Heart right ventricle (tissue), 16 donors: ENCODE data around the gene DIS3L2. TPM values are rescaled to one million over a fixed set of nuclear protein-coding genes. Genes with fewer than 3 reads are reported as not detected.

Source experiments
- ATAC-seq, 8 donors: fragments of 200-7000 bp; cut with Tn5 transposase; one replicate each; pipeline ENCODE4 v1.9.1; 2020; ENCODE audit warnings: mild to moderate bottlenecking in 8 of 8, moderate library complexity in 8 of 8, moderate number of reproducible peaks in 1 of 8
- DNase-seq, 2 donors: peaks; one replicate each; pipeline ENCODE4 v3.0.0-alpha.2; 2020
- H3K27ac ChIP-seq, 10 donors: fragments of 200-600 bp; sonication (generic) in 2 of 10; one replicate each; pipeline versions ENCODE4 v1.5.0 to v1.8.0; 2020 to 2022; ENCODE audit warnings: mild to moderate bottlenecking in 3 of 10
- H3K27me3 ChIP-seq, 7 donors: fragments of 200-600 bp; one replicate each; pipeline ENCODE4 v1.8.0; 2021 to 2022; ENCODE audit warnings: mild to moderate bottlenecking in 2 of 7
- H3K36me3 ChIP-seq, 9 donors: fragments of 200-600 bp; sonication (generic) in 1 of 9; one replicate each; pipeline versions ENCODE4 v1.5.0 to v1.8.0; 2020 to 2022; ENCODE audit warnings: mild to moderate bottlenecking in 2 of 9
- H3K4me1 ChIP-seq, 9 donors: fragments of 200-600 bp; sonication (generic) in 1 of 9; one replicate each; pipeline versions ENCODE4 v1.5.0 to v1.8.0; 2020 to 2022; ENCODE audit warnings: mild to moderate bottlenecking in 4 of 9
- H3K4me3 ChIP-seq, 10 donors: fragments of 200-600 bp; sonication (generic) in 2 of 10; one replicate each; pipeline versions ENCODE4 v1.5.0 to v1.8.0; 2020 to 2022; ENCODE audit warnings: mild to moderate bottlenecking in 7 of 10, moderate library complexity in 2 of 10
- H3K9me3 ChIP-seq, 11 donors: fragments of 200-600 bp in 10 of 11; sonication (generic) in 2 of 11; one replicate each; pipeline versions ENCODE4 v1.5.0 to v1.8.0; 2013 to 2022; ENCODE audit warnings: mild to moderate bottlenecking in 2 of 11, control low read depth in 1 of 11, moderate library complexity in 1 of 11
- WGBS, 2 donors: extraction: QIAGEN DNeasy Blood & Tissue Kit; methylation state at CpG; one replicate each; pipeline ENCODE4 v1.1.7; 2013; ENCODE audit warnings: inconsistent platforms in 1 of 2; 5-methylcytosine and 5-hydroxymethylcytosine counted together
- intact Hi-C, 10 donors: fragments of 100-400 bp; cut with DNase I; formaldehyde crosslinking; loops; one replicate each; pipeline versions ENCODE4 v1.11.1 to v1.14.2; 2022
- polyA plus RNA-seq, 2 donors: library from polyadenylated mRNA; stranded (reverse); fragments of 200-250 nt; gene quantifications; one replicate each; pipeline ENCODE4 v1.2.3, GENCODE V29; 2013
- total RNA-seq, 10 donors: library from RNA; stranded (reverse); fragmentation: NEBNext Ultra II Directional in 3 of 10; extraction: Animal tissue kit (Norgen Biotek cat#: 25700) in 3 of 10; gene quantifications; one replicate each; pipeline versions ENCODE4 v1.2.1 to v1.2.4, GENCODE V29; 2021 to 2023
- TF ChIP-seq, protein P1 (sequence below), 9 donors: fragments of 200-600 bp; sonication (generic) in 2 of 9; IDR thresholded peaks; one replicate each; pipeline versions ENCODE4 v1.5.0 to v1.8.0; 2021 to 2022; ENCODE audit warnings: antibody characterized with exemption in 9 of 9, mild to moderate bottlenecking in 5 of 9, moderate library complexity in 1 of 9
- donor health status: Arrhythmogenic right ventricular cardiomyopathy.
- donor health status: ischemic (EF 13 %, LVEDD 7.1; RV severe dilation, severe dysfunction).
- donor health status: healthy with polysubstance abuse.
- donor health status: DM: no; HTN: yes; CAD: no.
- donor health status: DM: no; HTN: no; CAD: no.
- donor health status: ischemic (EF 25% LVEDD 6.9; RV normal size, moderate dysfunction).
- donor health status: ischemic (EF 25% LVEDD 5.7; RV mildly dilated, moderate dysfunction).
- donor health status: healthy.
- donor health status: DM: yes; HTN: yes; CAD: no.
- donor health status: Ischemic cardiomyopathy.
- donor health status: ischemic (EF 35%, LVEDD 5.7; RV mildly dilated, moderate dysfunction).
- donor health status: nonischemic (EF 11% LVEDD 7.7; RV severe dilation, severe dysfunction).
- donor health status: DM: yes; HTN: yes; CAD: no.
- donor health status: PGD.
- donor health status: ischemic (EF 29% LVEDD 5.4; RV normal size, mild dysfunction).
- donor health status: nonischemic (EF 23%, LVEDD 6.1; RV moderate dilation, normal function).

The DIS3L2 gene
- total and polyA plus RNA-seq, 12 donors = 9.5 to 24.5 (median 18.5) TPM

DNA sequence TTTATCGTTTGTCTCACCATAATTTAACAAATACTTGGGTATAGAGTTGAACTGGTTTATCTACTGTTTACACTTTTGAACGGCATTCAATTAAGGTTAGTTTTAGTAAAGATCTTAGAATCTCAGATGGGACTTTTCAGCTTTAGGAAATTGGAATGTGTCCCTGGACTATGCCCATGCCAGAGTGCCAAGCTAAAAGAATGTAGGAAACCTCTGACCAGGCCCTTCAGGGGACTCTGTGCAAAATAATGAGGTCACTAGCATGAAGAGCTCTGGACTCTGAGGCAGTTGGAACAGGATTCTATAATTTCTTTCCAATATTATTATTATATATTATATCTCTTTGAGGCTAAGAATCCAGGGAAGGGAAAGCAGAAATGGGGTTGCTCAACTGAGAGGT, 13.5 kb downstream of the DIS3L2 start:
- Histone ChIP-seq H3K27ac (no peak overlapping the region), H3K27me3 (no peaks in the 10 kb centered on the region), H3K4me3 (no peak overlapping the region), H3K4me1 (no peaks in the 10 kb centered on the region), H3K9me3 (no peaks in the 10 kb centered on the region), H3K36me3 (peaks cover 0 to 12% (median 0%) of the 10 kb centered on the region in 9 donors)
- intact Hi-C loops = no loop called here
- TF ChIP-seq, protein P1, sequence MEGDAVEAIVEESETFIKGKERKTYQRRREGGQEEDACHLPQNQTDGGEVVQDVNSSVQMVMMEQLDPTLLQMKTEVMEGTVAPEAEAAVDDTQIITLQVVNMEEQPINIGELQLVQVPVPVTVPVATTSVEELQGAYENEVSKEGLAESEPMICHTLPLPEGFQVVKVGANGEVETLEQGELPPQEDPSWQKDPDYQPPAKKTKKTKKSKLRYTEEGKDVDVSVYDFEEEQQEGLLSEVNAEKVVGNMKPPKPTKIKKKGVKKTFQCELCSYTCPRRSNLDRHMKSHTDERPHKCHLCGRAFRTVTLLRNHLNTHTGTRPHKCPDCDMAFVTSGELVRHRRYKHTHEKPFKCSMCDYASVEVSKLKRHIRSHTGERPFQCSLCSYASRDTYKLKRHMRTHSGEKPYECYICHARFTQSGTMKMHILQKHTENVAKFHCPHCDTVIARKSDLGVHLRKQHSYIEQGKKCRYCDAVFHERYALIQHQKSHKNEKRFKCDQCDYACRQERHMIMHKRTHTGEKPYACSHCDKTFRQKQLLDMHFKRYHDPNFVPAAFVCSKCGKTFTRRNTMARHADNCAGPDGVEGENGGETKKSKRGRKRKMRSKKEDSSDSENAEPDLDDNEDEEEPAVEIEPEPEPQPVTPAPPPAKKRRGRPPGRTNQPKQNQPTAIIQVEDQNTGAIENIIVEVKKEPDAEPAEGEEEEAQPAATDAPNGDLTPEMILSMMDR (IDR thresholded peaks at IDR 0.05) = no peak
- WGBS, 2 donors = 97 to 100% methylated on average over 2 of the region's 2 CpGs
- DNase-seq = no peak
- no peak for ATAC-seq

DNA sequence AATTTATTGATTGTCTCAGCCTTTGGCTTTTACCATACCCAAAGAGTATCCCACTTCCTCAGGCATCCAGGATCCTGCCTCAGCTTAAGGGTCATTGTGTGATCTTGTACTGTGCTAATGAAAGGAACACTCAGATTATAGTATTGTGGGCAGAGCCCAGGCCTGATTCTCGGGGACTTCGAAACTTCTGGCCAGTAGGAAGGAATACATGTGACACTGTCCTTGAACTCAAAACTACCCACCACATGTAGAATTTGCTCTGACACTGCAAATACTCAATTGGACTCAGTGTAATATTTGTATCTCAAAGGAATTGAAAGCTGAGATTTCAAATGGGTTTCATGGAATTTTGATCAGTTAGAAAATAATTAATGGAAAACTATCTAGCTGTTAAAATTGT, 15.9 kb downstream of the DIS3L2 start:
- H3K9me3 ChIP-seq = no peaks in the 10 kb centered on the region
- DNase-seq (no peak), ATAC-seq (no peak)
- no peaks in the 10 kb centered on the region for H3K4me1 ChIP-seq
- no peak overlapping the region for H3K4me3 ChIP-seq
- WGBS, 2 donors = 78 to 83% methylated on average over 2 of the region's 2 CpGs
- no peak overlapping the region for H3K27ac ChIP-seq
- no peaks in the 10 kb centered on the region for H3K27me3 ChIP-seq
- TF ChIP-seq, protein P1 (IDR thresholded peaks at IDR 0.05) = no peak
- peaks cover 0 to 12% (median 0%) of the 10 kb centered on the region in 9 donors for H3K36me3 ChIP-seq
- intact Hi-C loops = no loop called here

DNA sequence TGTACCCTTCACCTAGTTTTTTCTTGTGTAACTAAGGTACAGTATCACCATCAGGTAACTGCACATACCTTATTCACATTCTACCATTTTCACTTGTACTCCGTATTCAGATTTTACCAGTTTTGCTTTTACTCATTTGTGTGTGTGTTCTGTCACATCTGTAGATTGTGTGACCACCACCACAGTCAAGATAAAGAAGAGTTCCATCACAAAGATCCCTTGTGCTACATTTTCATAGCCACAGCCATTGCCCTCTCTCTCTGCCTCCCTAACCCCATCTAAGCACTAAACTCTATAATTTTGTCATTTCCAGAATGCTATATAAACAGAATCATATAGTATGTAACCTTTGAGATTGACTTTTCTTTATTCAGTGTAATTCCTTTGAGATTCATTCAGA, 23.5 kb downstream of the DIS3L2 start:
- no peak for DNase-seq
- intact Hi-C loops = no loop called here
- Histone ChIP-seq H3K27me3 (no peaks in the 10 kb centered on the region), H3K27ac (no peak overlapping the region), H3K4me1 (peaks cover 0 to 28% (median 9%) of the 10 kb centered on the region in 9 donors), H3K9me3 (no peaks in the 10 kb centered on the region), H3K36me3 (no peaks in the 10 kb centered on the region), H3K4me3 (no peak overlapping the region)
- TF ChIP-seq, protein P1 (IDR thresholded peaks at IDR 0.05) = no peak
- ATAC-seq = no peak
- WGBS, 2 donors = 0 to 3% methylated on average over 1 of the region's 1 CpG

DNA sequence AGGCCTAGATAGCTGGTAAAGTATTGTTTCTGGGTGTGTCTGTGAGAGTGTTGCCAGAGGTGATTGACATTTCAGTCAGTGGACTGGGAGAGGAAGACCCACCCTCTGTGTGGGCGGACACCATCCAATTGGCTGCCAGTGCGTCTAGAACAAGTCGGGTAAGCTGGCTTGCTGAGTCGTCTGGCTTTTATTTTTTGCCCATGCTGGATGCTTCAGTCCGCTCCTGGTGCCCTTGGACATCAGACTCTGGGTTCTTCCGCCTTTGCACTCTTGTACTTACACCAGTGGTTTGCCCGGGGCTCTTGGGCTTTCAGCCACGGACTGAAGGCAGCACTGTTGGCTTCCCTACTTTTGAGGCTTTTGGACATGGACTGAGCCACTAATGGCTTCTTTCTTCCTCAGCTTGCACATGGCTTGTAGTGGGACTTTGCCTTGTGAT, 24.3 kb downstream of the DIS3L2 start:
- DNase-seq (no peak), ATAC-seq (no peak)
- TF ChIP-seq, protein P1 (IDR thresholded peaks at IDR 0.05) = no peak
- 88 to 91% methylated on average over 8 of the region's 8 CpGs for WGBS, 2 donors
- intact Hi-C loops = no loop called here
- H3K27ac ChIP-seq = no peak overlapping the region
- no peaks in the 10 kb centered on the region for H3K36me3 ChIP-seq
- no peaks in the 10 kb centered on the region for H3K9me3 ChIP-seq
- no peak overlapping the region for H3K4me3 ChIP-seq
- no peaks in the 10 kb centered on the region for H3K27me3 ChIP-seq
- H3K4me1 ChIP-seq = peaks cover 0 to 28% (median 9%) of the 10 kb centered on the region in 9 donors
